H1 (cell line): ENCODE data around the gene POLRMT. TPM values are rescaled to one million over a fixed set of nuclear protein-coding genes. Genes with fewer than 3 reads are reported as not detected.

ENCODE experiments used
- BACH1 ChIP-seq: IDR thresholded peaks from 2 replicates; pipeline ENCODE4 v1.6.1; 2012; ENCODE audit warnings: low read length, improper control_type of control experiment
- CREB1 ChIP-seq: IDR thresholded peaks from 2 replicates; pipeline ENCODE4 v1.6.1; 2012; ENCODE audit warnings: inconsistent platforms
- POLR2A ChIP-seq, 2 experiments: IDR thresholded peaks; 1 replicate in 1 of 2; 2 replicates in 1 of 2; pipeline ENCODE4 v1.6.1; 2011; ENCODE audit warnings: low read depth in 2 of 2, low read length in 2 of 2, mild to moderate bottlenecking in 2 of 2; ENCODE audit errors: control extremely low read depth in 1 of 2
- RNF2 ChIP-seq: fragments of 200-900, 300-1000 bp; sonication (generic); IDR thresholded peaks from 2 replicates; pipeline ENCODE4 v1.7.1; 2016; ENCODE audit warnings: borderline replicate concordance, low read depth, mild to moderate bottlenecking, antibody characterized with exemption, low read length; ENCODE audit not compliant: poor library complexity, severe bottlenecking; ENCODE audit errors: missing control alignments
- SP1 ChIP-seq: IDR thresholded peaks from 2 replicates; pipeline ENCODE4 v1.6.1; 2011; ENCODE audit warnings: low read depth, low read length
- TAF1 ChIP-seq: IDR thresholded peaks from 2 replicates; pipeline ENCODE4 v1.6.1; 2011; ENCODE audit warnings: mild to moderate bottlenecking, low read depth, low read length
- YY1 ChIP-seq: IDR thresholded peaks from 2 replicates; pipeline ENCODE4 v1.6.1; 2011; ENCODE audit warnings: low read depth, mild to moderate bottlenecking, low read length
- polyA plus RNA-seq, 7 experiments: library from polyadenylated mRNA; depleted of rRNA in 3 of 7; stranded (reverse) in 5 of 7; unstranded in 2 of 7; fragments of >200 nt in 5 of 7; fragments of 200-250 nt in 2 of 7; gene quantifications; 1 replicate in 5 of 7; 2 replicates in 1 of 7; 4 replicates in 1 of 7; pipeline versions ENCODE4 v1.2.1 to v1.2.3, GENCODE V29; 2011 to 2013; ENCODE audit warnings: missing spikeins in 2 of 7, mixed read lengths in 2 of 7
- total RNA-seq: library from RNA; stranded (reverse); fragmentation: NEBNext Ultra II Directional; extraction: Animal tissue kit (Norgen Biotek cat#: 25700); gene quantifications from 2 replicates; pipeline ENCODE4 v1.2.1, GENCODE V29; 2021

POLRMT gene
- total and polyA plus RNA-seq, 2 of the 8 experiments (the other 6 are each of a cell fraction or from before 2014, with no cell fraction given), result 93.0 to 111 TPM

- TF ChIP-seq RNF2 (no peak), BACH1 (no peak), POLR2A (IDR thresholded peaks at IDR 0.05; ENCODE audit: control extremely low read depth in 1 of 2, low read depth in 2 of 2, low read length in 2 of 2) (no peak), CREB1 (no peak), SP1 (no peak), YY1 (no peak), TAF1 (no peak)
These were observed 23.1 kb downstream of the POLRMT start (continued) for GRCh38 chr19:610071-610800.
